B cell (primary cell): ENCODE results near the gene ARHGAP18. TPM values are rescaled to one million over a fixed set of nuclear protein-coding genes. Genes with fewer than 3 reads are reported as not detected.

Experiments used
- ATAC-seq: fragments of 200-7000 bp; cut with Tn5 transposase; one replicate; pipeline ENCODE4 v1.10.0; 2021; ENCODE audit warnings: low read depth, mild to moderate bottlenecking, moderate number of reproducible peaks, moderate library complexity
- CTCF ChIA-PET: fragments of 350-600 bp; sonication (Branson Sonifier 250); formaldehyde crosslinking; loops from one replicate; lab custom pipeline; 2021; ENCODE audit warnings: antibody characterized with exemption, inconsistent platforms; lab: Charles Lee
- POLR2A ChIA-PET: fragments of 350-600 bp; sonication (Branson Sonifier 250); formaldehyde crosslinking; loops from one replicate; lab custom pipeline; 2021; ENCODE audit warnings: antibody characterized with exemption; lab: Charles Lee
- DNase-seq: peaks from one replicate; pipeline ENCODE4 v3.0.0; 2013
- H2AFZ ChIP-seq: 2 replicates; pipeline ENCODE4 v1.6.1; 2012; ENCODE audit warnings: mild to moderate bottlenecking, low read depth, low read length; ENCODE audit not compliant: insufficient read depth, poor library complexity, severe bottlenecking
- H3K27ac ChIP-seq, 2 donors: 1 replicate in 1 of 2; 2 replicates in 1 of 2; pipeline ENCODE4 v1.5.1; 2012 to 2013; ENCODE audit warnings: low read length in 2 of 2, mild to moderate bottlenecking in 2 of 2, moderate library complexity in 1 of 2
- H3K27me3 ChIP-seq, 4 experiments: fragments of 200-600 bp in 1 of 4; sonication (generic) in 1 of 4; replicated peaks in 1 of 4; 1 replicate in 2 of 4; 2 replicates in 2 of 4; pipeline versions ENCODE4 v1.6.1 to v1.7.0; 2013 to 2016; ENCODE audit warnings: low read length in 3 of 4, mild to moderate bottlenecking in 2 of 4, mixed read lengths in 1 of 4, moderate library complexity in 1 of 4; ENCODE audit not compliant: insufficient read depth in 4 of 4, control insufficient read depth in 3 of 4; ENCODE audit errors: control extremely low read depth in 1 of 4
- H3K36me3 ChIP-seq, 2 experiments: replicated peaks in 1 of 2; 1 replicate in 1 of 2; 2 replicates in 1 of 2; pipeline versions ENCODE4 v1.6.1 to v1.7.1; 2013; ENCODE audit warnings: low read length in 1 of 2; ENCODE audit not compliant: insufficient read depth in 2 of 2, control insufficient read depth in 1 of 2; ENCODE audit errors: control extremely low read depth in 1 of 2, extremely low read depth in 1 of 2
- H3K4me1 ChIP-seq, 2 donors: fragments of 200-600 bp in 1 of 2; sonication (generic) in 1 of 2; 1 replicate in 1 of 2; 2 replicates in 1 of 2; pipeline versions ENCODE4 v1.5.1 to v1.6.1; 2013 to 2017; ENCODE audit warnings: low read length in 2 of 2; ENCODE audit not compliant: control insufficient read depth in 2 of 2, insufficient read depth in 2 of 2
- H3K4me2 ChIP-seq: replicated peaks from 2 replicates; pipeline ENCODE3; 2012; ENCODE audit warnings: mild to moderate bottlenecking, low read depth, low read length; ENCODE audit not compliant: poor library complexity, severe bottlenecking
- H3K4me3 ChIP-seq, 5 experiments: fragments of 200-600 bp in 1 of 5; sonication (generic) in 1 of 5; 1 replicate in 3 of 5; 2 replicates in 2 of 5; pipeline versions ENCODE4 v1.5.1 to v1.7.0; 2011 to 2016; ENCODE audit warnings: low read length in 4 of 5, mild to moderate bottlenecking in 4 of 5, low read depth in 2 of 5, control low read depth in 1 of 5, moderate library complexity in 1 of 5; ENCODE audit not compliant: insufficient read depth in 1 of 5; ENCODE audit errors: control extremely low read depth in 1 of 5, extremely low read depth in 1 of 5
- H3K79me2 ChIP-seq: fragments of 200-600 bp; sonication (generic); one replicate; pipeline ENCODE4 v1.6.0; 2016; ENCODE audit warnings: low read length; ENCODE audit not compliant: control insufficient read depth, insufficient read depth
- H3K9ac ChIP-seq: fragments of 200-600 bp; sonication (generic); 2 replicates; pipeline ENCODE4 v1.6.1; 2017; ENCODE audit warnings: mild to moderate bottlenecking, low read length, moderate library complexity
- H3K9me3 ChIP-seq, 3 donors: one replicate each; pipeline versions ENCODE4 v1.6.1 to v1.7.1; 2013; ENCODE audit warnings: low read length in 2 of 3; ENCODE audit not compliant: control insufficient read depth in 2 of 3, insufficient read depth in 1 of 3; ENCODE audit errors: control extremely low read depth in 1 of 3
- H4K20me1 ChIP-seq: 2 replicates; pipeline ENCODE4 v1.6.0; 2012; ENCODE audit warnings: mild to moderate bottlenecking, low read length; ENCODE audit not compliant: insufficient read depth, control insufficient read depth, poor library complexity, severe bottlenecking
- H3K27ac Mint-ChIP-seq: one replicate; pipeline ENCODE4 v1.8.0; 2021; ENCODE audit warnings: mixed read lengths
- H3K27me3 Mint-ChIP-seq: one replicate; pipeline ENCODE4 v1.8.0; 2021; ENCODE audit warnings: mixed read lengths
- H3K4me1 Mint-ChIP-seq: one replicate; pipeline ENCODE4 v1.8.0; 2021; ENCODE audit warnings: mixed read lengths
- H3K4me3 Mint-ChIP-seq: one replicate; pipeline ENCODE4 v1.8.0; 2021; ENCODE audit warnings: mixed read lengths
- H3K9me3 Mint-ChIP-seq: one replicate; pipeline ENCODE4 v1.8.0; 2022; ENCODE audit warnings: mixed read lengths; ENCODE audit not compliant: insufficient read depth
- CTCF ChIP-seq: fragments of 200-600 bp; IDR thresholded peaks from one replicate; pipeline ENCODE4 v1.8.0; 2022; ENCODE audit warnings: antibody characterized with exemption, mild to moderate bottlenecking
- EZH2 ChIP-seq: IDR thresholded peaks from 2 replicates; pipeline ENCODE4 v1.6.1; 2012; ENCODE audit warnings: borderline replicate concordance, low read depth, mild to moderate bottlenecking, moderate library complexity, low read length; ENCODE audit not compliant: insufficient read depth, poor library complexity, severe bottlenecking
- WGBS: methylation state at CpG from one replicate; pipeline ENCODE4 v1.1.5; 2013; ENCODE audit warnings: missing lambda C conversion rate; ENCODE audit not compliant: insufficient coverage; 5-methylcytosine and 5-hydroxymethylcytosine counted together
- intact Hi-C: fragments of 100-400 bp; cut with micrococcal nuclease; formaldehyde crosslinking; loops from one replicate; pipeline ENCODE4 v1.10.0; 2022
- polyA plus RNA-seq: library from polyadenylated mRNA; depleted of rRNA; stranded (reverse); fragments of >200 nt; gene quantifications from 2 replicates; pipeline ENCODE4 v1.2.3, GENCODE V29; 2012
- total RNA-seq, 2 donors: library from RNA; stranded (reverse); fragments of 120-200 nt in 1 of 2; gene quantifications; 1 replicate in 1 of 2; 2 replicates in 1 of 2; pipeline versions ENCODE4 v1.2.3 to v1.2.4, GENCODE V29; 2013 to 2022

The ARHGAP18 gene
- total and polyA plus RNA-seq, 2 donors (not counting 1 experiment from before 2014, with no cell fraction given), result 0.95 to 3.9 TPM

GRCh38 chr6:129638686-129639085, 71.3 kb downstream of the ARHGAP18 start:
- Histone ChIP-seq H3K4me1 (no peaks in the 10 kb centered on the region), H3K4me3 (no peak overlapping the region), H2AFZ (no peak overlapping the region), H3K9ac (no peak overlapping the region), H3K27ac (no peak overlapping the region), H4K20me1 (no peaks in the 10 kb centered on the region), H3K4me2 (no peak overlapping the region), H3K27me3 (no peaks in the 10 kb centered on the region), H3K9me3 (no peaks in the 10 kb centered on the region), H3K79me2 (no peaks in the 10 kb centered on the region), H3K36me3 (peaks cover 0 to 5% of the 10 kb centered on the region in 2 experiments)
- ATAC-seq (no peak), DNase-seq (no peak)
- Mint-ChIP-seq H3K27ac (no peak overlapping the region), H3K4me3 (no peak overlapping the region), H3K4me1 (no peaks in the 10 kb centered on the region), H3K27me3 (no peaks in the 10 kb centered on the region), H3K9me3 (no peaks in the 10 kb centered on the region)
- CTCF ChIA-PET, result interaction anchor here (0.7 kb wide), 1 partner anchor 92 kb away, joined by 3 read pairs; no protein-coding TSS in a partner anchor
- TF ChIP-seq CTCF (no peak), EZH2 (no peak)
- intact Hi-C loops, result no loop called here
- POLR2A ChIA-PET, result no interaction called here

DNA sequence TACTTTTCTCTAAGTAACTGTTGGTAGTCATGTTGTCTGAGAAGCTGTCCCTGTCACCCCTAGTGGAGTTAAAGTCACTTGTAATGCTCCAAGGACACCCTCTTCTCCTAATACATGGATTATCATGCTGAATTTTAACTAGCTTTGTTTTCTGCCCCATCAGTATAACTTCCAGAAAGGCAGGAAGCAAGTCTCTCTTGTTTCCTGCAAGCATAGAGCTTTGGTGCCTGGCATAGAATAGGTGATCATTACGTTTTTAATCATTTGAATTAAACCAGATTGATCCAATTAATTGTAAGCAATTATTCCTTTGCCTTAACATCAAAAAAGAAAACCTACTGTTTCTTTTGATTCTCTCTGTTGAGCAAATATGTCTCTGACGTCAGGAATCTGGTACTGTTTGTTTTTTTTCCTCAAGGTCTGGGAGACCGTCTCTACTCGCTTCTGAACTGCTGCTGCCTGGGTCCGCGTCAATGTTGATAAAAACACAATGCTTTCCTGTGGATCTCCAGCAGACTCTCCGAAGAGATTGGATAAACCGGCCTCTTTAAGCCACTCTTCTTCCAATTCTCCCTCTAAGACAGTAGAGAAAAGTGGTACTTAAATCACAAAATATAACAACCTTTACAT, 71.8 kb downstream of the ARHGAP18 start:
- 80% methylated on average over 1 of the region's 8 CpGs for WGBS
- Histone ChIP-seq H3K27ac (no peak overlapping the region), H3K79me2 (no peaks in the 10 kb centered on the region), H4K20me1 (no peaks in the 10 kb centered on the region), H3K9ac (no peak overlapping the region), H3K4me3 (no peak overlapping the region), H3K4me1 (no peaks in the 10 kb centered on the region), H3K27me3 (no peaks in the 10 kb centered on the region), H2AFZ (no peak overlapping the region), H3K36me3 (peaks cover 0 to 5% of the 10 kb centered on the region in 2 experiments), H3K9me3 (no peaks in the 10 kb centered on the region), H3K4me2 (no peak overlapping the region)
- ChIA-PET POLR2A (no interaction called here), CTCF (interaction anchor here (0.7 kb wide), 1 partner anchor 92 kb away, joined by 3 read pairs; no protein-coding TSS in a partner anchor)
- H3K27me3 Mint-ChIP-seq, result no peaks in the 10 kb centered on the region
- H3K4me3 Mint-ChIP-seq, result no peak overlapping the region
- H3K9me3 Mint-ChIP-seq, result no peaks in the 10 kb centered on the region
- DNase-seq, result no peak
- ATAC-seq, result no peak
- H3K27ac Mint-ChIP-seq, result no peak overlapping the region
- intact Hi-C loops, result no loop called here
- H3K4me1 Mint-ChIP-seq, result no peaks in the 10 kb centered on the region
- no peak for TF ChIP-seq CTCF
- no peak for TF ChIP-seq EZH2
